HG03045 (cell line): ENCODE results near the gene KLHL5.
A peak's percentile ranks its signal among the peaks of the same experiment; 100 is the strongest.
"Not testable (repeated sequence)": the region's sequence is repeated elsewhere in the genome, so short reads cannot be mapped to it uniquely, and the experiment has no call there.

Experiments
- ATAC-seq: cut with Tn5 transposase; IDR thresholded peaks from one replicate; pipeline ENCODE4 v1.9.1; 2021; ENCODE audit warnings: mild to moderate bottlenecking, moderate library complexity; ENCODE audit not compliant: unreplicated experiment

KLHL5 gene

DNA sequence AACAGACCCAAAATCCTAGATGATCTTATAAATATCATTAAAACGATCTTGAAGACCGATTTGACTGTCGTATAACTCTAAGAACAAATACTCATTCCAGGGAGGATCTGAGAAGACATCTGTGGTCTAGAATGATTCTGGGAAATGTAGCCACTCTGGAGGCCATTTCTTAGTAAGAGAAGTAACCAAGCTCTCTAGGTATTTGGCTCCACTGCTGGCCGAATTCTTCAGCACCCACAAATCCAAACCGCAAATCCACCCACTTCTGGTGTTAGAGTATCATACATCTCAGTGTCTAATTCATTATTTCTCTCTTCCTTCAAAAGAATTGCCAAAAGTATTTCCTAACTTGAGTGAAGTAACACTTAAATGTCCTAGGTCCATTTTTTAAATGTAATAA is 23.9 kb downstream of the KLHL5 start:
- ATAC-seq, result no peak

- no peak for ATAC-seq
Observed at GRCh38 chr4:39096847-39097246, 34.8 kb downstream of the KLHL5 start.

DNA sequence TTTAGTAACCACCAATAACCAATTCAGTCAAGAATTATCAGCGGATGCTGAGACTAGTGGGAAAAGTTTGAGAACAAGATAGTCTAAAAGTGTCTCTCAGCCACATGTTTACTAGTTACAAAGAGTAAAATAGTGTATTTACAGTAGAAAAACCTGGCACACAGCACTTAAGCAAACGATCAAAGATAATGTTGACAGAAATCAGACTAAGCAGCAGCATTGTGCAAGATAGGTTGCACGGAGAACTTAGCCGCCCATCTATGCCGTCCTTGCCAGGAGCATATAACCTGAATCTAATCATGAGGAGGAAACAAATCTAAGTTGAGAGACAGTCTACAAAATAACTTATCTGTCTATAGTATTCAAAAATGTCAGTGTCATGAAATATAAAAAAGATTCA is 35.3 kb downstream of the KLHL5 start:
- ATAC-seq, result no peak

GRCh38 chr4:39102297-39102696 is 40.3 kb downstream of the KLHL5 start:
- ATAC-seq, result no peak

DNA sequence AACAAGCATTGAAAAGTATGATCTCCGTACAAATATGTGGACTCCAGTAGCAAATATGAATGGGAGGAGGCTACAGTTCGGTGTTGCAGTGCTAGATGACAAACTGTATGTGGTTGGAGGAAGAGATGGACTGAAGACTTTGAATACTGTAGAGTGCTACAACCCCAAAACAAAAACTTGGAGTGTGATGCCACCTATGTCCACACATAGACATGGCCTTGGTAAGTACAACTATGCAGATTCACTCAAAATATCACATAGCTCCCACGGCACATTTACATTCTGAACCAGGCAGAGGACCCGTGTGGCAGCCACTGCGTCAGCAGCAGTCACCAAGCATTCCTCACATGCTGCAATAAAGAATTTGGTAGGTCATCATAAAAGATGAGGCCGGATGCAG is 41.3 kb downstream of the KLHL5 start:
- ATAC-seq, result no peak

- no peak for ATAC-seq
Observed at GRCh38 chr4:39104255-39104654, 42.2 kb downstream of the KLHL5 start.

- ATAC-seq, result no peak
Observed at GRCh38 chr4:39106011-39106410, 44.0 kb downstream of the KLHL5 start.

DNA sequence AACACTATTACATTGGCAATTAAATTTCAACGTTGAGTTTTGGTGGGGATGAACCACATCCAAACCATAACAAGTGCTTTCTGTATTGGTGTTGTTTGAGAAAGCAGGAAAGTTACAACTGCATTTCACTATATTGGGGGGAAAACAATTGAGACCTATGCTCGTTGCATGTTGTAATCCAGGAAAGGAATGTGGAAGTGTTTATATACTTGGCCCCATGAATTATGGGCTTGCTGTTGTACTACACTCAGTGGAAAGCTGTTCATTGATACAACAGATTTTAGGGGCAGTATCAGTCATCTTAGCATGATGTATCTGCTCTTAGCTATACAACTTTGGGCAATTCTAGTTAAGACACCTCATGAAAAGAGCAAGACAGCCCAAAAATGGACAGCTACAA is 52.4 kb downstream of the KLHL5 start:
- ATAC-seq, result no peak

- no peak for ATAC-seq
Observed at GRCh38 chr4:39118034-39118658, 56.1 kb downstream of the KLHL5 start.

DNA sequence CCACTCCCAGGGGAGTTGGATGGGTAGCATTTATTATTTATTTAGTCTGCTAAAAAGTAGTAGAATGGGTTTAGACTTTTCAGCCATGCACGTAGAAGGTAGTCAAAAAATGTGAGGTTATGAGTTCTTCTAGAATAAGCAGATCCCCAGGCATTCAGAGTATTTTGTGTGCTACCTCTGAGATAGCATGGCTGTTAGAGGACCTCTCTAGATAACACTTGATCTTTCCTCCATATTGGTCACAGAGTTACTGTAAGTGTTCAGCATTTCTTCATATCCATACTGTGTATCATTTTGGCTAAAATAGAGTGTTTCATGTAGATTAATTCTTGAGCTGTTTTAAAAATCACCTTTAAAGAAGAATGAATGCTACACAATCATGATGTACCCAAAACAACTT is 58.4 kb downstream of the KLHL5 start:
- no peak for ATAC-seq

- ATAC-seq, result peak; percentile 56
Observed at GRCh38 chr4:39124885-39125599, 63.0 kb downstream of the KLHL5 start.

GRCh38 chr4:39125600-39125985 is 63.6 kb downstream of the KLHL5 start:
- ATAC-seq, result no peak

- no peak for ATAC-seq
Observed at GRCh38 chr4:39126256-39127095, 64.4 kb downstream of the KLHL5 start.

- ATAC-seq, result no peak
Observed at GRCh38 chr4:39133623-39134022, 71.6 kb downstream of the KLHL5 start.

- no peak for ATAC-seq
Observed at GRCh38 chr4:39134683-39135306, 72.8 kb downstream of the KLHL5 start.

DNA sequence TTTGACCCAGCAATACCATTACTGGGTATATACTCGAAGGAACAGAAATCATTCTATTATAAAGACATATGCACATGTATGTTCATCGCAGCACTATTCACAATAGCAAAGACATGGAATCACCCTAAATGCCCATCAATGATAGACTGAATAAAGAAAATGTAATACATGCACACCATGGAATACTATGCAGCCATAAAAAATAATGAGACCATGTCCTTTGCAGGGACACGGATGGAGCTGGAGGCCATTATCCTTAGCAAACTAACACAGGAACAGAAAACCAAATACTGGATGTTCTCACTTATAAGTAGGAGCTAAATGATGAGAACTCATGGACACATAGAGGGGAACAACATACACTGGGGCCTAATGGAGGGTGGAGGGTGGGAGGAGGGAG is 76.2 kb downstream of the KLHL5 start:
- not testable (repeated sequence) for ATAC-seq

- ATAC-seq, result no peak
Observed at GRCh38 chr4:39146211-39146610, 84.2 kb downstream of the KLHL5 start.

GRCh38 chr4:39154009-39154408 is 92.0 kb downstream of the KLHL5 start:
- ATAC-seq, result no peak

DNA sequence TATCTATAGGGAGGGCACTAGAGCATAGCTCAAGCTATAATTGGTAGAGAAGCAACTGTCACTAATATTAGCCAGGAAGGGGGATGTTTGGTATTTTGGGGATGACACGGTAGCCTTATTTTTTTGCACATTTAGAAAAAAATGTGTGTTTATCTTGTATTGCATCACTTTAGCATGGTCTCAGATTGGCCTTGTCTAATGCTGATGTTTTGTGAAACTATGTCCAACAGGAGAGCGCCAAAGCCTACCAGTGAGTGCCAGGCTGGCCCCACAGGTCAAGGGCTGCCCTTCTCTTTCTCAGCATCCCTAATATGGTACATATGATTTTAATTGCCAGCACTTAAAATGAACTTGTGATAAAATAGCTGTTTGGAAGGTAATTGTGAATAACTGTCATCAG is 95.5 kb downstream of the KLHL5 start:
- no peak for ATAC-seq

- ATAC-seq, result no peak
Observed at GRCh38 chr4:39166177-39166576, 104.1 kb downstream of the KLHL5 start.

DNA sequence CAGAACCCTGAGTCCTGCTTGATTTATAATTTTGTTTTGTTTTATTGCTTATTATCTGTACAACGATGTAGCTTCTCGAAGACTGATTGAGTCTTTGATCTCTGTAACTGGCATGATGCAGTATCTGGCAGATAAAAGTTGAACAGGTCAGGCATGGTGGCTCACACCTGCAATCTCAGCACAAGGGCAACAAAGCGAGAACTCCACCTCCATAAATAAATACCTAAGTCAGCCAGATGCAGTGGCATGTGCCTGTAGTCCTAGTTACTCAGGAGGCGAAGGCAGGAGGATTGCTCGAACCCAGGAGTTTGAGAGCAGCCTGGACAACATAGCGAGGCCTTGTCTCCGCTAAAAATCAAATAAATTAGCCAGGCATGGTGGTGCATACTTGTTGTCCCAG is 104.6 kb downstream of the KLHL5 start:
- ATAC-seq, result no peak
